HG02798 (cell line): Measurements from ENCODE around the gene ASIC2.

Experiments
- ATAC-seq: cut with Tn5 transposase; IDR thresholded peaks from one replicate; pipeline ENCODE4 v1.9.1; 2021; ENCODE audit warnings: mild to moderate bottlenecking; ENCODE audit not compliant: unreplicated experiment, poor library complexity

The ASIC2 gene

GRCh38 chr17:33124185-33124584 lies 168.9 kb downstream of the ASIC2 start:
- no peak for ATAC-seq

- ATAC-seq: no peak
Observed at GRCh38 chr17:33121756-33122155, 171.3 kb downstream of the ASIC2 start.

GRCh38 chr17:33121272-33121671 lies 171.8 kb downstream of the ASIC2 start:
- no peak for ATAC-seq

GRCh38 chr17:33120103-33120502 lies 173.0 kb downstream of the ASIC2 start:
- ATAC-seq: no peak

GRCh38 chr17:33118391-33119075 lies 174.6 kb downstream of the ASIC2 start:
- ATAC-seq: no peak

GRCh38 chr17:33116021-33116551 lies 177.0 kb downstream of the ASIC2 start:
- ATAC-seq: no peak

- ATAC-seq: no peak
Observed at GRCh38 chr17:33115366-33115765, 177.7 kb downstream of the ASIC2 start.

- no peak for ATAC-seq
Observed at GRCh38 chr17:33113991-33114370, 179.1 kb downstream of the ASIC2 start.

GRCh38 chr17:33113276-33113990 lies 179.7 kb downstream of the ASIC2 start:
- ATAC-seq: no peak

- ATAC-seq: no peak
Observed at GRCh38 chr17:33112763-33113162, 180.3 kb downstream of the ASIC2 start.

GRCh38 chr17:33109336-33110072 lies 183.6 kb downstream of the ASIC2 start:
- ATAC-seq: no peak

- no peak for ATAC-seq
Observed at GRCh38 chr17:33106525-33107165, 186.4 kb downstream of the ASIC2 start.

- ATAC-seq: no peak
Observed at GRCh38 chr17:33105911-33106310, 187.2 kb downstream of the ASIC2 start.

GRCh38 chr17:33099906-33100305 lies 193.2 kb downstream of the ASIC2 start:
- no peak for ATAC-seq

GRCh38 chr17:33099252-33099651 lies 193.8 kb downstream of the ASIC2 start:
- ATAC-seq: no peak

- no peak for ATAC-seq
Observed at GRCh38 chr17:33097411-33097810, 195.7 kb downstream of the ASIC2 start.

GRCh38 chr17:33096161-33096560 lies 196.9 kb downstream of the ASIC2 start:
- ATAC-seq: no peak

- ATAC-seq: no peak
Observed at GRCh38 chr17:33091271-33091670, 201.8 kb downstream of the ASIC2 start.

- ATAC-seq: no peak
Observed at GRCh38 chr17:33090806-33091205, 202.3 kb downstream of the ASIC2 start.

- ATAC-seq: no peak
Observed at GRCh38 chr17:33086878-33087277, 206.2 kb downstream of the ASIC2 start.

GRCh38 chr17:33086041-33086440 lies 207.1 kb downstream of the ASIC2 start:
- no peak for ATAC-seq
